Endothelial cell of umbilical vein (primary cell): ENCODE data around the gene TCN1. TPM values are rescaled to one million over a fixed set of nuclear protein-coding genes. Genes with fewer than 3 reads are reported as not detected.
A peak's percentile ranks its signal among the peaks of the same experiment; 100 is the strongest.

Experiments
- BruUV-seq: library from RNA; stranded (reverse); fragments of 400-500 nt; replicated peaks from 2 replicates; lab custom pipeline; 2021; lab: Mats Ljungman, UMichigan
- CTCF ChIA-PET: fragments of 300-600, 350-600 bp; sonication (Branson Sonifier 250); formaldehyde crosslinking; loops from one replicate; lab custom pipeline; 2021; ENCODE audit warnings: antibody characterized with exemption, inconsistent platforms; lab: Charles Lee
- POLR2A ChIA-PET: fragments of 300-600, 350-600 bp; sonication (Branson Sonifier 250); formaldehyde crosslinking; loops from one replicate; lab custom pipeline; 2021; ENCODE audit warnings: antibody characterized with exemption, inconsistent platforms; lab: Charles Lee
- DNase-seq: peaks from one replicate; pipeline ENCODE4 v3.0.0-alpha.2; 2011; ENCODE audit warnings: low read depth, low spot score
- FAIRE-seq: peaks from 2 replicates; lab custom pipeline; 2011; peaks lifted over from hg19 to GRCh38; lab: Jason Lieb, UNC
- H2AFZ ChIP-seq: 2 replicates; pipeline ENCODE4 v1.6.0; 2012; ENCODE audit warnings: low read depth, low read length, control low read depth, inconsistent platforms
- H3K27ac ChIP-seq: 2 replicates; pipeline ENCODE4 v1.5.1; 2011; ENCODE audit warnings: low read depth, mild to moderate bottlenecking, control low read depth, low read length, moderate library complexity; ENCODE audit not compliant: insufficient read depth
- H3K27me3 ChIP-seq, 2 experiments: 2 replicates each; pipeline versions ENCODE4 v1.6.0 to v1.6.1; 2011; ENCODE audit warnings: low read length in 2 of 2, mixed read lengths in 1 of 2; ENCODE audit not compliant: control insufficient read depth in 2 of 2, insufficient read depth in 2 of 2
- H3K36me3 ChIP-seq, 2 experiments: 2 replicates in 1 of 2; 3 replicates in 1 of 2; pipeline ENCODE4 v1.5.1; 2011; ENCODE audit warnings: low read length in 2 of 2, mild to moderate bottlenecking in 1 of 2, moderate library complexity in 1 of 2; ENCODE audit not compliant: control insufficient read depth in 2 of 2, insufficient read depth in 2 of 2; ENCODE audit errors: extremely low read depth in 1 of 2
- H3K4me1 ChIP-seq: 3 replicates; pipeline ENCODE4 v1.5.1; 2011; ENCODE audit warnings: mild to moderate bottlenecking, low read length; ENCODE audit not compliant: control insufficient read depth, insufficient read depth; ENCODE audit errors: extremely low read depth
- H3K4me2 ChIP-seq: 2 replicates; pipeline ENCODE4 v1.6.1; 2011; ENCODE audit warnings: low read length, control low read depth, mixed read lengths; ENCODE audit not compliant: insufficient read depth
- H3K4me3 ChIP-seq, 3 experiments: fragments of 200-600 bp in 1 of 3; sonication (generic), shearing (Covaris generic) in 1 of 3; replicated peaks in 1 of 3; 2 replicates each; pipeline ENCODE4 v1.5.1; 2011 to 2016; ENCODE audit warnings: control low read depth in 3 of 3, low read length in 3 of 3, mild to moderate bottlenecking in 2 of 3, inconsistent platforms in 1 of 3, low read depth in 1 of 3, moderate library complexity in 1 of 3; ENCODE audit not compliant: insufficient read depth in 1 of 3
- H3K79me2 ChIP-seq: 2 replicates; pipeline ENCODE4 v1.6.0; 2012; ENCODE audit warnings: low read length, inconsistent platforms; ENCODE audit not compliant: control insufficient read depth, insufficient read depth
- H3K9ac ChIP-seq: replicated peaks from 2 replicates; pipeline ENCODE3; 2011; ENCODE audit warnings: low read length, control low read depth; ENCODE audit not compliant: insufficient read depth; ENCODE audit errors: extremely low read depth
- H3K9me1 ChIP-seq: replicated peaks from 3 replicates; pipeline ENCODE4 v1.6.0; 2011; ENCODE audit warnings: mild to moderate bottlenecking, low read length; ENCODE audit not compliant: control insufficient read depth, insufficient read depth; ENCODE audit errors: extremely low read depth
- H3K9me3 ChIP-seq: replicated peaks from 2 replicates; pipeline ENCODE4 v1.5.1; 2012; ENCODE audit warnings: low read length, inconsistent platforms; ENCODE audit not compliant: control insufficient read depth, insufficient read depth
- H4K20me1 ChIP-seq: replicated peaks from 2 replicates; pipeline ENCODE3; 2011; ENCODE audit warnings: mild to moderate bottlenecking, low read length; ENCODE audit not compliant: control insufficient read depth, insufficient read depth; ENCODE audit errors: extremely low read depth
- EZH2 ChIP-seq: IDR thresholded peaks from 2 replicates; pipeline ENCODE4 v1.6.1; 2012; ENCODE audit warnings: borderline replicate concordance, low read depth, mild to moderate bottlenecking, moderate library complexity, low read length, inconsistent platforms; ENCODE audit not compliant: severe bottlenecking
- FOS ChIP-seq: IDR thresholded peaks from 2 replicates; pipeline ENCODE4 v1.6.1; 2011; ENCODE audit warnings: mild to moderate bottlenecking, low read length, moderate library complexity, borderline replicate concordance; ENCODE audit not compliant: insufficient read depth
- GATA2 ChIP-seq: IDR thresholded peaks from 2 replicates; pipeline ENCODE4 v1.7.0; 2011; ENCODE audit warnings: low read depth, mild to moderate bottlenecking, moderate library complexity, mixed read lengths, low read length; ENCODE audit not compliant: insufficient read length, insufficient read depth
- JUN ChIP-seq: IDR thresholded peaks from 2 replicates; pipeline ENCODE4 v1.6.1; 2011; ENCODE audit warnings: borderline replicate concordance, low read depth; ENCODE audit not compliant: insufficient read length, insufficient read depth
- MYC ChIP-seq: IDR thresholded peaks from one replicate; pipeline ENCODE4 v1.6.1; 2011; ENCODE audit warnings: mild to moderate bottlenecking, low read depth, low read length
- POLR2A ChIP-seq: IDR thresholded peaks from 2 replicates; pipeline ENCODE4 v1.6.1; 2012; ENCODE audit warnings: low read depth, mild to moderate bottlenecking, control low read depth, low read length
- POLR2AphosphoS5 ChIP-seq: IDR thresholded peaks from 2 replicates; pipeline ENCODE4 v1.6.1; 2012; ENCODE audit warnings: low read depth, mild to moderate bottlenecking, control low read depth, low read length, moderate library complexity; ENCODE audit not compliant: insufficient read depth
- dilution Hi-C: fragments of 300-500 bp; cut with MboI; formaldehyde crosslinking; loops from one replicate; pipeline ENCODE4 v1.15.0; 2019; ENCODE audit warnings: low sequenced_read_pairs; ENCODE audit not compliant: extremely low pct_ligation_motif_present
- intact Hi-C: fragments of 100-400 bp; cut with micrococcal nuclease; formaldehyde crosslinking; loops from one replicate; pipeline ENCODE4 v1.10.0; 2022
- polyA plus RNA-seq, 4 experiments: library from polyadenylated mRNA; depleted of rRNA in 3 of 4; stranded (reverse) in 3 of 4; unstranded in 1 of 4; fragments of >200 nt; gene quantifications; 2 replicates each; pipeline versions ENCODE4 v1.2.1 to v1.2.3, GENCODE V29; 2011 to 2012; ENCODE audit warnings: missing spikeins in 1 of 4
- total RNA-seq: library from RNA; stranded (reverse); gene quantifications from 2 replicates; pipeline ENCODE4 v1.2.3, GENCODE V29; 2021
- TF ChIP-seq, protein P1 (sequence below): IDR thresholded peaks from 2 replicates; pipeline ENCODE4 v1.6.1; 2011; ENCODE audit not compliant: insufficient read depth, insufficient read length
- TF ChIP-seq, protein P2 (sequence below), 2 donors: IDR thresholded peaks; 1 replicate in 1 of 2; 2 replicates in 1 of 2; pipeline ENCODE4 v1.5.1; 2011; ENCODE audit warnings: low read length in 2 of 2, mild to moderate bottlenecking in 2 of 2, moderate library complexity in 2 of 2, control low read depth in 1 of 2, inconsistent platforms in 1 of 2, low read depth in 1 of 2; ENCODE audit not compliant: insufficient read depth in 1 of 2; ENCODE audit errors: extremely low read depth in 1 of 2

Gene TCN1
- total and polyA plus RNA-seq, 2 donors (not counting 3 experiments of a cell fraction or from before 2014, with no cell fraction given) = not detected

DNA sequence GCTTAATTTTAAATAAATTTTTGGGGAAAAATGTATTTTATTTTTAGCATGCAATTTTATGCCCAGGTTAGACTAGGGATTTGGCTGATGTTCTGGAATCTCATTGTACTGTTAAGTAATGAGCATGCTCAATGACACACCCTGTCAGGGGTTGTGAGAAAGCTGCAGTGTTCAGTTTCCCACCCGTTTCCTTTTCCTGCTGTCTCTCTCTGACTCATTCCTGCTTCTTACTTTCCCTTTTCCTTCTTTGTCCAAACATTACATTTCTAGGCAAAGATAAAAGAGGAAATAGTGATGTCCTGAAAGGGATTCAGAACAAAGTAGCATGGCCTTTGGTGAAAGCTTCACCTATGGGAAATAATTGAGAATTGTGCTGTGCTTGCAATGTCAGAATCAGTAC is 35.0 kb upstream of the TCN1 start:
- Histone ChIP-seq H3K4me1 (peaks cover 15% of the 10 kb centered on the region), H3K4me3 (peak overlapping the region in 1 of 3 experiments; percentile 38), H3K4me2 (peak overlapping the region; percentile 81), H3K9ac (peak overlapping the region; percentile 77), H4K20me1 (no peaks in the 10 kb centered on the region), H3K36me3 (no peaks in the 10 kb centered on the region), H3K9me3 (no peaks in the 10 kb centered on the region), H3K79me2 (no peaks in the 10 kb centered on the region), H3K27ac (peak overlapping the region; percentile 95), H2AFZ (peak overlapping the region; percentile 19), H3K27me3 (no peaks in the 10 kb centered on the region), H3K9me1 (no peaks in the 10 kb centered on the region)
- peak; percentile 98 for DNase-seq
- peak; percentile 100 for FAIRE-seq
- dilution Hi-C loops (no loop called here), intact Hi-C loops (loop anchor here (1.0 to 5.0 kb wide), 6 partner anchors 18 to 259 kb away; partner anchors contain the start of gene STX3)
- BruUV-seq = no TSS peak
- POLR2A ChIA-PET = no interaction called here
- CTCF ChIA-PET = interaction anchor here (0.7 to 3.1 kb wide), 6 partner anchors 10 to 292 kb away, joined by 3 to 19 read pairs (median 4); partner anchors contain the start of gene OOSP3
- TF ChIP-seq FOS = peak; percentile 92
- no peak for TF ChIP-seq MYC
- no peak for TF ChIP-seq EZH2
- peak; percentile 64 for TF ChIP-seq POLR2AphosphoS5
- peak; percentile 98 for TF ChIP-seq JUN
- peak; percentile 46 for TF ChIP-seq GATA2
- TF ChIP-seq, protein P1, sequence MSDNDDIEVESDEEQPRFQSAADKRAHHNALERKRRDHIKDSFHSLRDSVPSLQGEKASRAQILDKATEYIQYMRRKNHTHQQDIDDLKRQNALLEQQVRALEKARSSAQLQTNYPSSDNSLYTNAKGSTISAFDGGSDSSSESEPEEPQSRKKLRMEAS = no peak
- TF ChIP-seq, protein P2, sequence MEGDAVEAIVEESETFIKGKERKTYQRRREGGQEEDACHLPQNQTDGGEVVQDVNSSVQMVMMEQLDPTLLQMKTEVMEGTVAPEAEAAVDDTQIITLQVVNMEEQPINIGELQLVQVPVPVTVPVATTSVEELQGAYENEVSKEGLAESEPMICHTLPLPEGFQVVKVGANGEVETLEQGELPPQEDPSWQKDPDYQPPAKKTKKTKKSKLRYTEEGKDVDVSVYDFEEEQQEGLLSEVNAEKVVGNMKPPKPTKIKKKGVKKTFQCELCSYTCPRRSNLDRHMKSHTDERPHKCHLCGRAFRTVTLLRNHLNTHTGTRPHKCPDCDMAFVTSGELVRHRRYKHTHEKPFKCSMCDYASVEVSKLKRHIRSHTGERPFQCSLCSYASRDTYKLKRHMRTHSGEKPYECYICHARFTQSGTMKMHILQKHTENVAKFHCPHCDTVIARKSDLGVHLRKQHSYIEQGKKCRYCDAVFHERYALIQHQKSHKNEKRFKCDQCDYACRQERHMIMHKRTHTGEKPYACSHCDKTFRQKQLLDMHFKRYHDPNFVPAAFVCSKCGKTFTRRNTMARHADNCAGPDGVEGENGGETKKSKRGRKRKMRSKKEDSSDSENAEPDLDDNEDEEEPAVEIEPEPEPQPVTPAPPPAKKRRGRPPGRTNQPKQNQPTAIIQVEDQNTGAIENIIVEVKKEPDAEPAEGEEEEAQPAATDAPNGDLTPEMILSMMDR (IDR thresholded peaks at IDR 0.05; ENCODE audit: extremely low read depth in 1 of 2, insufficient read depth in 1 of 2, low read depth in 1 of 2, low read length in 2 of 2) = no peak
- no peak for TF ChIP-seq POLR2A
